ENCODE data around the gene SKIDA1. TPM values are rescaled to one million over a fixed set of nuclear protein-coding genes. Genes with fewer than 3 reads are reported as not detected.

Gene SKIDA1
- total and polyA plus RNA-seq, 2 donors (not counting 1 experiment from before 2014, with no cell fraction given): 0.28 to 0.50 TPM

- no peaks in the 10 kb centered on the region for H3K9me3 ChIP-seq (ENCODE audit: control insufficient read depth, insufficient read depth, low read depth, low read length)
- no peaks in the 10 kb centered on the region for H3K79me2 ChIP-seq (ENCODE audit: control insufficient read depth, insufficient read depth, low read length)
- H3K36me3 ChIP-seq (ENCODE audit: control insufficient read depth, insufficient read depth, low read length): no peaks in the 10 kb centered on the region
- no peak for DNase-seq (ENCODE audit: low read depth in 2 of 2)
- H3K4me2 ChIP-seq (ENCODE audit: extremely low read depth, insufficient read depth, low read length): no peak overlapping the region
- no peak overlapping the region for H3K9ac ChIP-seq (ENCODE audit: insufficient read depth, low read length)
- peaks cover 2% of the 10 kb centered on the region for H3K4me1 ChIP-seq (ENCODE audit: control insufficient read depth, extremely low read depth, insufficient read depth, low read length)
- no peak overlapping the region for H3K4me3 ChIP-seq (replicated peaks in 1 of 4; ENCODE audit: control extremely low read depth in 1 of 4, insufficient read depth in 1 of 4, low read depth in 3 of 4, low read length in 4 of 4)
- H3K27me3 ChIP-seq (ENCODE audit: control insufficient read depth, insufficient read depth, low read length): no peaks in the 10 kb centered on the region
- no peak overlapping the region for H3K27ac ChIP-seq (ENCODE audit: insufficient read depth, low read length)
- H4K20me1 ChIP-seq (ENCODE audit: control insufficient read depth, extremely low read depth, insufficient read depth, low read length): no peaks in the 10 kb centered on the region
- TF ChIP-seq EZH2 (IDR thresholded peaks at IDR 0.05; ENCODE audit: low read length, missing control alignments) (no peak), CTCF (conservative IDR thresholded peaks at IDR 0.05 in 1 of 2, IDR thresholded peaks at IDR 0.05 in 1 of 2; ENCODE audit: low read depth in 1 of 2, low read length in 2 of 2) (no peak)
- H2AFZ ChIP-seq (ENCODE audit: low read length): no peak overlapping the region
Observed at GRCh38 chr10:21492421-21492820, 33.1 kb downstream of the SKIDA1 start.

GRCh38 chr10:21490711-21491105, 34.8 kb downstream of the SKIDA1 start:
- Histone ChIP-seq H3K79me2 (ENCODE audit: control insufficient read depth, insufficient read depth, low read length) (no peaks in the 10 kb centered on the region), H3K9ac (ENCODE audit: insufficient read depth, low read length) (no peak overlapping the region), H4K20me1 (ENCODE audit: control insufficient read depth, extremely low read depth, insufficient read depth, low read length) (no peaks in the 10 kb centered on the region), H2AFZ (ENCODE audit: low read length) (no peak overlapping the region), H3K4me2 (ENCODE audit: extremely low read depth, insufficient read depth, low read length) (no peak overlapping the region), H3K9me3 (ENCODE audit: control insufficient read depth, insufficient read depth, low read depth, low read length) (no peaks in the 10 kb centered on the region), H3K36me3 (ENCODE audit: control insufficient read depth, insufficient read depth, low read length) (no peaks in the 10 kb centered on the region), H3K27me3 (ENCODE audit: control insufficient read depth, insufficient read depth, low read length) (no peaks in the 10 kb centered on the region), H3K4me1 (ENCODE audit: control insufficient read depth, extremely low read depth, insufficient read depth, low read length) (peaks cover 2% of the 10 kb centered on the region), H3K4me3 (replicated peaks in 1 of 4; ENCODE audit: control extremely low read depth in 1 of 4, insufficient read depth in 1 of 4, low read depth in 3 of 4, low read length in 4 of 4) (no peak overlapping the region), H3K27ac (ENCODE audit: insufficient read depth, low read length) (no peak overlapping the region)
- TF ChIP-seq EZH2 (IDR thresholded peaks at IDR 0.05; ENCODE audit: low read length, missing control alignments) (no peak), CTCF (conservative IDR thresholded peaks at IDR 0.05 in 1 of 2, IDR thresholded peaks at IDR 0.05 in 1 of 2; ENCODE audit: low read depth in 1 of 2, low read length in 2 of 2) (no peak)
- DNase-seq (ENCODE audit: low read depth in 2 of 2): no peak

GRCh38 chr10:21490028-21490710, 35.3 kb downstream of the SKIDA1 start:
- Histone ChIP-seq H3K27ac (ENCODE audit: insufficient read depth, low read length) (no peak overlapping the region), H2AFZ (ENCODE audit: low read length) (no peak overlapping the region), H3K4me1 (ENCODE audit: control insufficient read depth, extremely low read depth, insufficient read depth, low read length) (peaks cover 2% of the 10 kb centered on the region), H3K27me3 (ENCODE audit: control insufficient read depth, insufficient read depth, low read length) (no peaks in the 10 kb centered on the region), H3K9ac (ENCODE audit: insufficient read depth, low read length) (no peak overlapping the region), H3K79me2 (ENCODE audit: control insufficient read depth, insufficient read depth, low read length) (no peaks in the 10 kb centered on the region), H3K4me2 (ENCODE audit: extremely low read depth, insufficient read depth, low read length) (no peak overlapping the region), H3K4me3 (replicated peaks in 1 of 4; ENCODE audit: control extremely low read depth in 1 of 4, insufficient read depth in 1 of 4, low read depth in 3 of 4, low read length in 4 of 4) (no peak overlapping the region), H3K36me3 (ENCODE audit: control insufficient read depth, insufficient read depth, low read length) (no peaks in the 10 kb centered on the region), H4K20me1 (ENCODE audit: control insufficient read depth, extremely low read depth, insufficient read depth, low read length) (no peaks in the 10 kb centered on the region), H3K9me3 (ENCODE audit: control insufficient read depth, insufficient read depth, low read depth, low read length) (no peaks in the 10 kb centered on the region)
- no peak for TF ChIP-seq CTCF (conservative IDR thresholded peaks at IDR 0.05 in 1 of 2, IDR thresholded peaks at IDR 0.05 in 1 of 2; ENCODE audit: low read depth in 1 of 2, low read length in 2 of 2)
- no peak for TF ChIP-seq EZH2 (IDR thresholded peaks at IDR 0.05; ENCODE audit: low read length, missing control alignments)
- DNase-seq (ENCODE audit: low read depth in 2 of 2): no peak
